NCI-H2029 treated with DMSO at 0.1 percent for 48 hours (cell line): ENCODE measurements around the gene XRCC3.

Experiments
- DNase-seq: peaks from one replicate; lab custom pipeline; 2025; lab: John Stamatoyannopoulos, UW

The XRCC3 gene

DNA sequence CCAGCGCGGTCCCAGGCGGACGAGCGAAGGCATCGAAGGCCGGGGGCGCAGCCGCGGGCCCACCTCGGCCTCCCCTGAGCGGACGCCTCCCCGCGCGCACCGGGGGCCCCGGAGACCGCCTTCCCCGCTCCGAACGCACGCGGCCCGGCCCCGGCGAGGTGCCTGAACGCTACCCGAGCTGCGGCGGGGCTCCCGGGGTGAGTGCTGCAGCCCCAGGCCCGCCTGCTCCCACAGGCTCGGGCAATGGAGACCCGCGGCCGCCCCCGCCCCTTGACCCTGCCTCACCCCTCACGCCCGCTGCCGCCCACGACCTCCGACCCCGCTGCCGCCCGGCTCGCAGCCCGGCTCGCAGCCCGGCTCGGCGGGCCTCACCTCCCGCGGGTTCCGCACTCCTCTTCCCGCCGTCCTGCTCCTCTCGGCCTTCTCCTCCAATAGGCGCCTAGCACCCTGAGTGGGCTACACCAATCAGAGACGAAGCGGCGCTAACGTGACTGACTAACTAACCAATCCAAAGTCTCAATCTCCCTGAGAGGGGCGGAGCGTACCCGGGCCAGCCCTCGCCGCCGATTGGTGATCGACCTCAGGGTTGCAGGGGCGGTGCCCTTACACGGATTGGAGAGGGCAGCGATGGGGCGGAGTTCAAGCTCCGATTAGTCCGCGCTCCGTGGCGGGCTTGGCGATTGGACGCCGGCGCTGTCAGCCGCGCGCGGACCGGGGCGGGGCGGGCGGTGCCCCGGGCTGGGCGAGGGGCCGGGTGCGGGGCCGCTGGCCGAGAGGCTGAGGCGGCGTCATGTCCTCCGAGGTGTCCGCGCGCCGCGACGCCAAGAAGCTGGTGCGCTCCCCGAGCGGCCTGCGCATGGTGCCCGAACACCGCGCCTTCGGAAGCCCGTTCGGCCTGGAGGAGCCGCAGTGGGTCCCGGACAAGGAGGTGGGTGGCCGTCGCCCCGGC is at the start of gene XRCC3, which contains the start of gene ZFYVE21:
Gene XRCC3, minus strand, starts transcription at position 400 of the 949 bp plus-strand sequence. CDS start 4,364 bp downstream, outside the sequence.
Gene ZFYVE21, plus strand, starts transcription at position 759 of the 949 bp plus-strand sequence. Its CDS starts 32 bp downstream, at position 791.
- peak; percentile 86 for DNase-seq

DNA sequence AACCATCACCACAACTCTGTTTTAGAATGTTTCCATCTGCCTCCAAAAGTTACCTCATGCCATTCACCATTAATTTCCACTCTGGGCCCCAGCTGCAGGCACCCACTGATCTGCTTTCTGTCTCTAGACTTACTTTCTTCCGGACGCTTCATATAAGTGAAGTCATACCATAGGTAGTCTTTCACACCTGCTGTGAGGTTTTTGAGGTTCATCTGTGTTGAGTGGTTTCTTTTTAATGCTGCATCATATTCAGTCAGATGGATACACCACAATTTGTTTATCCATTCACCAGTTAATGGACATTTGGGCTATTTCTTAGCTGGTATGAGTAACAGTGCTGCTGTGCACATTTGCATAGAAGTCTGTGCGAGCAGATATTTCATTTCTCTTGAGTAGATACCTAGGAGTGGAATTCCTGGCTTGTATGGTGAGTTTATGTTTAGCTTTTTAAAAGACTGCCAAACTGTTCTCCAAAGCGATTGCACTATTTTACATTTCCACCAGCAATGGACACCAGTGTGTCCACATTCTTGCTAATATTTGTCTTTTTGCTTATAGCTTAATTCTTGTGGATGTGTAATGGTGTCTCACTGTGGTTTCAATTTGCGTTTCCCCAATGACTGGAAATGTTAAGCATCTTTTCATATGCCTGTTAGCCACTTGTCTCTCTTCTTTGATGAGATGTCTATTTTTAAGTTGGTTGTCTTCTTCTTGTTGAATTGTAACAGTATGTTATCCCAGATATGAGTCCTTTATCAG is 48.7 kb upstream of the XRCC3 start:
- no peak for DNase-seq

DNA sequence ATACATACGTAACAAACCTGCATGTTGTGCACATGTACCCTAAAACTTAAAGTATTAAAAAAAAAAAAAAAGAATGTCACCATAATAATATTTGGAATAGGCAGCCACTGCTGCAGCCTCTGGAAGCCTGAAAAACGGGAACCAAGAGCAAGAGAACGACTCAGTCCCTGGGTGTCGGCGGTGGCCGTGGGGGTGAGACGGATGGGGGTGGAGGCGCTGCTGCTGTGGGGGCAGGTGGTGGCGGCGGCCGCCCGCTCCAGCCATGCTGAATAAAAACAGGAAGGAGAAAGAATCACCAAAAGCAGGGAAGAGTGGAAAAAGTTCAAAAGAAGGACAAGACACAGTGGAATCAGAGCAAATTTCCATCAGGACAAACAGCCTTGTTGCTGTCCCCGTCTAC is 47.3 kb upstream of the XRCC3 start:
- no peak for DNase-seq

DNA sequence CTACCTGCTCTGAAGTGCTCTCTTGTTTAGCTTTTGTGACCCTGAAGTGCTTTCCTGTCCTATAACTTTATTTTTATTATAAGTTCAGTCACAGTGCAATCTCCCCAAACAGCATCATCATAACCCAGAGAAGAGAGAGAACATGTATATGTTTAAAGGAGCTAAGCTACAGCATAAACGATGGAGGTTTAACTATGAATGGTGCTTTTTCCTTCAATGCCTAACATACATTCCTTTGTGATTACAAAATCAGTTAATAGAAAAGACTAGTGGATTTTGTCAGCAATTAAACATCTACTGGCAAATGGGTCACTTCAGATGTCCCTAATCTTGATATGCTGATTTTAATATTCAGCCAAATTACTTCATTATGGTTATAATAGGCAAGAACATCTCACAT is 46.8 kb upstream of the XRCC3 start:
- DNase-seq: no peak

DNA sequence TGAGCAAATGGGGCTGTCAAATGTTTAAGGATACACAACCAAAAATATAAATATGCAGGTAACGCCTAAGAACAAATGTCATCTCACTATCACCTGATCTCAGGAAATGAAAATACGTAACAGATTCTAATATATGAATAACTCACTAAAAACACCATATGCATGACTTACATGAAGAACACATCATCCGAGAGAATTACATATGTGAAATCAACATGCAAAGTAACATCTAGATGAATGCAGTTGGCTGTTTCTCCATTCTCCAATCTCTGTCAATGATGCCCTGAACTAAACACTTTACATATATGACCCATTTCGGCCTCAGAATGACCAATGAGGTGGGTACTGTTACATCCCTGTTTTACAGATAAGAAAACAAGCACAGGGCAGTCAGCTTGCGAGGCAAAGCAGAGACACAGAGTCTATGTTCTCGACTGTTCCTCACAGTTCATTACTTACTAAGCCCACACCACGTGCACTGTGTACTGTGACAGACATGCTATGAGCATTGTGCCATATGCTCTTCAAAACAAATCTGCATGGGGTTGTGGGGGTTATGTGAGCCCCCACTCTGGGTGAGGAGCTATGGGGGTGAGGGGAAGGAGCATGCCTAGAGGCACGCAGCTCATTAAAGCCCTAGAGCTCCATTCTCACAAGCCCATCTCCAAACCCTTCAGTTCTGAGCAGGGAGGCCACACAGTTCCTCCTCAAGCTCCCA is 43.0 kb upstream of the XRCC3 start:
- no peak for DNase-seq

DNA sequence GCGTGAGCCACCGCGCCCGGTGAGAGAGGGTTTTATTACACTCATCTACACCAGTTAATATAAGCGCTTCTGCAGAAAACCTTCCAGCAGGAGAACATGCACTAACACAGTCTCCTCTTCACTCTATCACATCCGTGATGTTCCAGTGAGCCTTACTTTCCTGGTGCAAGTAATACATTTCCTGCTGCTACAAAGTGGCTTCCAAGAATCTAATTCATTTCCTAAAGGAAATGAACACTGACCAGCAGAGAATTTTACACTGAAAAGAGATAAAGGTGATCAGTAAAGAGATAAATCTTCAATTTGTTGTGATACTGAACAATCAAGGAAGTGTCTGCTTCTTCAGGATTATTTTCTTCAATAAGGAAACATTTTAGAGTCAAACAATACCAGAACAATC is 39.8 kb upstream of the XRCC3 start:
- DNase-seq: no peak

DNA sequence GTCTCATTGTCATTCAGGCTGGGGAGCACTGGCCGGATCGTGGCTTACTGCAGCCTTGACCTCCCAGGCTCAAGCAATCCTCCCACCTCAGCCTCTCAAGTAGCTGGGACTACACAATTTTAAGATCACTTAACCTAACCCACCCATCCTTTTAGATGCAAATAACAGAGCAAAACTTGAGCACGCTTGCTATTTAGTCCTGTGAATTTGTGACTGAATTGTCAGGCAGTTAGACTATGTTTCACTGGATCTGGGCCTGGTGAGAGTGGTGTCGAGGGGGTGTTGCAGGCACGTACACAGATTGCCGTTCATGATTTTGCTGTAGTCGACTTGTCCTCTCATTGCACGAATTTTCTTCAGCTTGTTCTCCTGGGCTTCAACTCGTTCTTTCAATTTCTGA is 38.5 kb upstream of the XRCC3 start:
- DNase-seq: no peak

DNA sequence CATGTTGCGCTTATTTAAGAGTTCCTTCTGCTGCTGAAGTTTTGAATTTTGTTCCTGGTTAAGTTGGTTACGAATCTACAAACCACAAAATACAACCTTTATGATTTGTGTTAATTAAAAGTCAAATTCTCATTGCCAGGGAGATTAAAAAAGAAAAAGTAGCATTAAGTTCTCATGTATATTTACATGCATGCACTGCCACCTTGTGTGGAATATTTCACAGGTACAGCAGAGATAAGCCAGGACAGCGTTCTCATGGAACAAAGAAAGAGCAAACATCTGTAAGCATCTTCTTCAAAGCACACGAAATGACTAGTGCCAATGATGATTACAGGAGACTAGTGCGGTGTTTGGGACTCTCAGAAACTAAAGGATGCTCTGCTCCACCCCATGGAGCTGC is 34.6 kb upstream of the XRCC3 start:
- no peak for DNase-seq

DNA sequence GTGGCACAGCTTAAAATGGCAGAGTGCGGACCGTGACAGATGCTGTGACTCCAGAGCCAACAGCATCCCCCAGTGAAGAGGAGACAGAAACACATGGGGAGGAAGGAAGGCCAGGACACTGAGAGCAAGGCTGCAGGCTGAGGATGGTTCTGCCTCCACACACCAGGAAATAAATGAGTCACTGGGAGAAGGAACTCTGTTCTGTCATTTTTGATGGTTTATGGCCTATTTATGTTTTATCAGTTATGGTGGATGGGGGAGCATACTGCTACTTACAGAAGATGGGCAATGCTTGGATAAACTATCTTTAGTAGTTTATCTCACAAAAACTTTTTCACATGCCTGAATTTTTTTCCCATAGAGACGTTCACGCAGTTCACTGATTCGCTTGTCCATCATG is 34.2 kb upstream of the XRCC3 start:
- DNase-seq: no peak

DNA sequence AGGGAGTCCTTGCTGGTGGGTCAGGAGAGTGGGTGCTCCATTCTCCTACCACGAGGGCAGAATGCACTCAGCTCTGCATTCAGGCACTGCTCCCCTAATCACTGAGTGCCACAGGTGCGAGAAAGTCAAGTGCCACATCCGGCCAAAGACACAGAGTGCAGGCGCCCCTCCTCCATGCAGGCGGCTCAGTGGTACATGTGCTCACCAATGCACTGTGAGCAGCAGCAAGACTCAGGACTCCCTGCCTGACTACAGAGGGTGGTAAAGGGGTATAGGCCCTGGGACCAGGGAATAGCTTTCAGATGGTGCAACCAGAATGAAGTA is 33.2 kb upstream of the XRCC3 start:
- DNase-seq: no peak

DNA sequence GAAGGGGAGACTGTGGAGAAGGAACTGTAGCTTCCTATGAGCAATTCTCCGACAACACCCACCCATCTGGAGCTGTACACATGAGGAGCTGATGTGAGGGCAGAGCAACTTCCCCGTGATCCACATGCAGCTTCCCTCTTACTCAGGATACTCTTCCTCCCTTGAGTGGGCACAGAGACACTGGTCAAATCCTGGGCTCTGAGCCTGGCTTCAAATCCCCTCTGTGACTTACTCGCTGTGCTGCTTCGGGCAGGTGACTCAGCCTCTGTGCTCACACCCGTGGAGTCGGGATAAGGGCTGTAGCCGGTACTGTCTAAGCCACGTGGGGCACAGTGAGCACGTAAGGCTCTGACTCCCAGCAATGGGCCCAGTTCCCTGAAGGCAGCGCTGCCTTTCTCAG is 31.4 kb upstream of the XRCC3 start:
- no peak for DNase-seq

DNA sequence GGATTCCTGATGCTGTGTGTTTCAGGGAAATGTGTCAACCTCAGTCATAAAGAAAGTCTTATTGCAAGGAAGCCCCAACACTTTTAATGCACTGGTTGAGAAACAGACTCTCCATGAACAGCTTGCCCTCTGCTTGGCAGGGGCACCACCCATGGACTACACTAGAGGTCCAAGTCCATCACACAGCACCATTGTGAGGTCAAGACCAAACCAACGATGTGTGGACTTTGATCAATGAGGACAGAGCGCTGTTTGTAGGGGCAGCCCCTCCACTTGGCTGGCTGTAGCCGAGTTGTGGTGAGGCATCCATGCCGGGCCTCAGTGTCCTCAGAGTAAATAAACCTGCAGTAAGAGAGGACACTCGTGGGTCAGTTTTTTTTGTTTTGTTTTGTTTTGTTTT is 30.2 kb upstream of the XRCC3 start:
- no peak for DNase-seq

DNA sequence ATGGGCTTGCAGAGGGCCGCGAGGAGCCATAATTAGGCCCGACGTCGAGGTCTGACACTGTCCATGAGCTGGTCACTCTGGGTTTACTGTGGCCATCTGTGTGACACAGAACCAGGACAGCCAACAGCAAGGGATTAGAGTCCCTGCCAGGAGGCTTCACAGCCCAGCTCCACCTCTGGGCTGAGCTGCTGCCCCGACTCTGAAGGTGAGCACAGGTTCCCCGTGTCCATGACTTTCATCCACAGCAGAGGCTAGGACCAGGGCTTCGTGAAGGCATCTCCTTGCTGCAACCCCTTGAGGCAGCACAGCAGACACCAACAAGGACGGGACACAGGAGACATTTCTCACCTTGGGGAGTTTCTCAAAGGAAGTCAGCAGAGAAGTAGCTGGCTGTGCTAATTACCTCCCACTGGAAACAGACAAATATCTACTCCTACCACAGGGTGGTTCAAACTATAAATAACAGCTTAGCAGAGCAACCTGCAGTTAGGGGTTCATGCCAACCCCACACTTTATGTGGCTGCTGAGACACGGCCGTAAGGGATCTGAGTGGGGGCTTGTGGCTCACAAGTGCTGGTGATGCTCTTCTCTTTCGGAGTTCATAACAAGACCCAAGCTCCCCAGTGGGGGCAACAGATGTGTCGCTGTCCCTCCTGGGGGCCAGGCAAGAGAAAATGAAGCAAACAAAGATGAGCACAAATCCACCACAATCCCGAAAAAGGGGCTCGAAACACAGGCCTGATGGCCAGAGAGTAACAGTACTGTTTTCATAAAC is 29.6 kb upstream of the XRCC3 start:
- no peak for DNase-seq

DNA sequence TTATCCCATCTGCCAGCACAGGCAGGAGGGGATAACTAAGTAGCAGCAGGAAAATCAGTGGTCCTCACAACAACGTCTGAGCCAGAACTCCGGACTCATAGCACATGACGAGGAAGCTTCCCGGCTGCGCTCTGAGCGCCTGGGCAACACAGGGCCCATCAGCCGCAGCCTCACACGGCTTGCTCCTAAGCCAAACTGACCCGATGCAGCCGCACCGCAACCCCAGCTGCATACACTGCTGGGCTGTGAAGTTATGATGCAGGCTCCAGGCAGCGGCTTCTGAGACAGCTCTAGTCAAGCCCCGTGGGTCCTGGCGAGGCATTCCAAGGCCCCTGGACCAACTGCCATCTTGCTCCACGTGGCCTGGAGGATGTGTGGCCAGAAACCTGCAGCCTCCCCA is 28.4 kb upstream of the XRCC3 start:
- DNase-seq: no peak

DNA sequence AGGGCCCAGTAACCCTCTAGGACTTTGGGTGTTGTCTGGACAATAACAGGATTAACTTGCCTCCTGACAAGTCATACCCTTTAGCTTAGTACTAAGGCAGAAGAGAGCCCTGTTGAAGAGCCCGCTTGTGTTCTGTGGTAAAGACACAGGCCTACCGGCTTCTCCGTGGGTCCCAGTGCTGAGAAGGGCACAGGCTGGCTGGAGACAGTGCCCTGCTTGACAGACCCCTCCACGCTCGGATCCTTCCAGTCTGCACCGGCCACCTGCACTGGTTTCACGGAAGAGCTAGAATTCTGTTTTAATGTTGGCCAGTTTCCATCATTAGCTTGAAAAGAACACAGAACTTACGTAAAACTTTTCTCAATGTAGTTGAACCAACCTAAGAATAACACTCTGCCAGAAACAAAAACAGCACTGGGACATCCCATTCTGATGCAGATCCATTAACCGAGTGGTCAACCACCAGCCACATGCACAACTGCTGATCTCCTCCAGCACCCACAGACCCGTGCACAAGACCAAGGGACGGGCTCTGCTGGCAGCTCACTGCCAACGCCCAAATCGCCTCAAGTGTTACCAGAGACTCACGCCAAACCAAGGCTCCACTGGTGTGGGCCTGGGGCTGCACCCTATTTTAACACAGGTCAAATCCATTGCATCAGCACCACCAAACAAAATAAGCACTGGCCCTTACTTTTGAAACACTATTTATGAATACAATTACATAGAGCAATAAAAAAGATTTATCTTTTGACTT is 27.4 kb upstream of the XRCC3 start:
- DNase-seq: no peak

DNA sequence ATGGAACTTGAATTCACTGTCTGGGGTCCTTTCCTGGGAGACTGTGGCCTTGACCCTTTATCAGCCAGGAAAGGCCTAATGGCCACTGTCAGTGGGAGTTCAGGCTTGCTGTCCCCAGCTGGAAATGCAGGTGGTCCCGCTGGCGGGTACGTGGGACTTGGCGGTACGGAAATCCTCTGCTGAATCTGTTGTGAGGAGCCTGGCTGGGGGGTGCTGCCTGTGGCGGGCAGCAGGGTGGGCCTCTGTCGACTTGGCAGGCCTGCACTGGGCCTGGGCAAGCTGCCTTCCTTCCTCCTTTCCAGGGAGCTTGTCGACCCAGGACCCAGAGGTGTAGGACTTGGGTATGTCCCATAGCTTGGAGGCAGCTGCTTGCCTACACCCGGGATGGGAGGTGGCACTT is 26.6 kb upstream of the XRCC3 start:
- DNase-seq: no peak

DNA sequence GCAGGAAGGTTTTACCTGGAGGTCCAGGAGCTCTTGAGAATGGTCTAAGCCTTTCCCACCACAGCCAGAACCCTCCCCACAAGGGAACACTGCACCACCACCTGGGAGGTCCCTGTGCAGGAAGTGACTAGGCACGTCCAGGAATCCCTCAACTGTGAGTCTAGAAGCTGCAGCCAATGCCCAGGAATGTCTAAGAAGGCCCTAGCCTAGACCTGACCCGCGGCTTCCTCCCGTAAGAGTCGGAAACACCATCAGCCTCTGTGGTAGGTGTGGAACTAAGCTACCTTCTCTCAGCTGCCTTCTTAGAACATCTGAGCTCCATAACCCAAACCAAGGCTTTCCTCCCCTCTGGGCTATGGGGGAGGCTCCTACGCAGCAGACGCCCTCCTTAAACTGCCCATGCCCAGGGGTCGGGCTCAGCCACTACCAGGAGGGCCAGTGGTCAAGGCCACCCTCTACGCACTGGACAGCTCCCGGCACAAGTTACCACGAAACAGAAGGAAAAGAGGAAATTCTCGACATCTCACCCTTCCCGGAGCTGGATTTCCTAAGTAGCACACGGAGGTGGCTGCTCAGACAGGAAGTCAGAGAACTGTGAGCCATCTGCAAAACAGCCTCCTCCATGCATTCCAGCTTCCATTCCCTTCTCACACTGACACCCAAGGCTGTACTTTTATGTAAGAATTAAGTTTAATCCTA is 25.9 kb upstream of the XRCC3 start:
- DNase-seq: no peak

DNA sequence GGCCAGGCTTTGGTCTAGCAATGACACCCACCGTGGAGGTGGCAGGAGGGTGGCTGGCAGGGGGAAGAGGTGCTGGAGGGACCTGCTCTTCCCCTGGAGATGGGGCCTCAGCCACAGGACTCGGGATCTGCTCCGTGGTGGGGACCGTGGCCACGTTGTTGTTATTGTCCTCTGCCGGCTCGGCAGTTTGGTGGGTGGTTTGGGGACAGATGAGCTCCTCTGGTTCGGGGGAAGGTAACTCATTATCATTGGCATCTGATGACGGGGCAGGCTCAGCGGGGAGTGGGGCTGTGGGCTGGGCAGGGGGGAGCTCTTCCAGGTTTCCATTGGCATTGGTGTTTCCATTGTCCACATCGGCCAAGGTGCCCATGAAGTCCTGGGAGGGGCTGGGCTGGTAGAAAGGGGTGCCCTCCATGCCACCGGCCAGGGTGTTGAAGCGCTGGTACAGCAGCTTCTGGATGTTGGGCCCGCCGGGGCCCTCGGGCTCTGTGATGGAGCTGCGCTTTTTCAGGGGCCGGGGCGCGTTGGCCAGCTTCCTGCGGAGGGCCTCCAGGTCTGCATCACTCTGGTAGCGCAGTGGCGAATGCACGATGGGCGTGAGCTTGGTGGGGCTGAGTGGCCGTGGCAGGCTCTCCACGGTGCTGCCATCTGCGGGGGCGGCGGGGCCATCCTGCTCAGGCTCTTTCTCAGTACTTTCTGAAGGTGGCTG is 24.7 kb upstream of the XRCC3 start:
- DNase-seq: no peak

DNA sequence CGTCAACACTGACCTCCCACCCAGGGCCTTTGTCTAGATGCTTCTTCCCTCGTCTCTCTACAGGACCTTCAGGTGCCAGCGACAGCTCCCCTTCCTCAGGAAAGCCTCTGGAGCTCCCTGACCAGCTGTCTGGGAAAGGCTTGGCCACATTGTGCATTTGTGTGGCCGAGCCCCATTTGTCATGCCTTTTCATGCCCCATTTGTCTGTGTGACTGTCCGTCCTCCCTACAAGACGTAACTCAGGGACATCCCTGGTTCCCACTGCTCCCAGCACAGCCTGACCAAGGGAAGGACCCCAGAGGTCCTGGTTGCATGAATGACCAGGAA is 24.2 kb upstream of the XRCC3 start:
- DNase-seq: no peak
